HG03039 (cell line): ENCODE measurements around the gene SEC23IP.

Source experiments
- ATAC-seq: cut with Tn5 transposase; IDR thresholded peaks from one replicate; pipeline ENCODE4 v1.9.1; 2021; ENCODE audit warnings: mild to moderate bottlenecking, moderate library complexity; ENCODE audit not compliant: unreplicated experiment

The SEC23IP gene

GRCh38 chr10:119932631-119933030 lies 40.1 kb downstream of the SEC23IP start:
- ATAC-seq = no peak

GRCh38 chr10:119933179-119933578 lies 40.6 kb downstream of the SEC23IP start:
- no peak for ATAC-seq

- ATAC-seq = no peak
Observed at GRCh38 chr10:119940487-119940886, 48.0 kb downstream of the SEC23IP start.

- ATAC-seq = no peak
Observed at GRCh38 chr10:119942973-119943372, 50.4 kb downstream of the SEC23IP start.

GRCh38 chr10:119945805-119946204 lies 53.3 kb downstream of the SEC23IP start:
- ATAC-seq = no peak

- ATAC-seq = no peak
Observed at GRCh38 chr10:119947300-119947699, 54.8 kb downstream of the SEC23IP start.

- no peak for ATAC-seq
Observed at GRCh38 chr10:119957451-119957850, 64.9 kb downstream of the SEC23IP start.

GRCh38 chr10:119962837-119963236 lies 70.3 kb downstream of the SEC23IP start:
- no peak for ATAC-seq

GRCh38 chr10:119967066-119967465 lies 74.5 kb downstream of the SEC23IP start:
- no peak for ATAC-seq

- no peak for ATAC-seq
Observed at GRCh38 chr10:119969609-119970008, 77.1 kb downstream of the SEC23IP start.

GRCh38 chr10:119970107-119970506 lies 77.6 kb downstream of the SEC23IP start:
- ATAC-seq = no peak

GRCh38 chr10:119970963-119971362 lies 78.4 kb downstream of the SEC23IP start:
- no peak for ATAC-seq

- no peak for ATAC-seq
Observed at GRCh38 chr10:119973281-119973680, 80.8 kb downstream of the SEC23IP start.

GRCh38 chr10:119976421-119976820 lies 83.9 kb downstream of the SEC23IP start:
- no peak for ATAC-seq

- no peak for ATAC-seq
Observed at GRCh38 chr10:119980956-119981750, 88.6 kb downstream of the SEC23IP start.

GRCh38 chr10:119981826-119982225 lies 89.3 kb downstream of the SEC23IP start:
- no peak for ATAC-seq

GRCh38 chr10:119988333-119988732 lies 95.8 kb downstream of the SEC23IP start:
- no peak for ATAC-seq

- ATAC-seq = no peak
Observed at GRCh38 chr10:119989966-119990365, 97.4 kb downstream of the SEC23IP start.

- ATAC-seq = no peak
Observed at GRCh38 chr10:119991066-119991465, 98.5 kb downstream of the SEC23IP start.

- ATAC-seq = no peak
Observed at GRCh38 chr10:119991816-119992215, 99.3 kb downstream of the SEC23IP start.
